K562 (cell line): Measurements from ENCODE around the gene ARNT2.

Experiments
- CTCF ChIP-seq, 3 experiments: IDR thresholded peaks in 2 of 3; conservative IDR thresholded peaks in 1 of 3; 2 replicates each; pipeline ENCODE4 v1.5.1; 2011 to 2012; ENCODE audit warnings: low read length in 3 of 3, mild to moderate bottlenecking in 3 of 3, control low read depth in 2 of 3, improper control_type of control experiment in 1 of 3, inconsistent platforms in 1 of 3, low read depth in 1 of 3, mixed read lengths in 1 of 3, moderate library complexity in 1 of 3; ENCODE audit not compliant: insufficient read depth in 2 of 3
- PRDM10 ChIP-seq: fragments of 450-650 bp; IDR thresholded peaks from 2 replicates; pipeline ENCODE4 v1.6.1; 2018; ENCODE audit not compliant: partially characterized antibody
- ZNF263 ChIP-seq: sonication (generic); formaldehyde crosslinking; IDR thresholded peaks from 2 replicates; pipeline ENCODE4 v1.8.0; 2022; ENCODE audit warnings: mild to moderate bottlenecking, missing genetic modification reagents, borderline replicate concordance
- ZNF766 ChIP-seq: fragments of 200-800 bp; sonication (Bioruptor generic); conservative IDR thresholded peaks from 2 replicates; pipeline ENCODE4 v1.6.1; 2016; ENCODE audit warnings: missing genetic modification characterization, missing compliant biosample characterization

GRCh38 chr15:80612118-80612823 is 208.1 kb downstream of the ARNT2 start:
- TF ChIP-seq ZNF263 (CRISPR knock-in tag) (no peak), ZNF766 (no peak), PRDM10 (no peak), CTCF (IDR thresholded peaks at IDR 0.05 in 2 of 3, conservative IDR thresholded peaks at IDR 0.05 in 1 of 3; ENCODE audit: insufficient read depth in 2 of 3, low read depth in 1 of 3, low read length in 3 of 3) (no peak)
